ENCODE measurements around the gene GPER1. TPM values are rescaled to one million over a fixed set of nuclear protein-coding genes. Genes with fewer than 3 reads are reported as not detected.

The GPER1 gene
- total RNA-seq, 4 donors from 2014 or later, result 4.6 to 19.9 (median 11.0) TPM

GRCh38 chr7:1059200-1060091 lies 28.5 kb upstream of the GPER1 start:
- peak overlapping the region in 3 of 4 donors; percentile 45 to 67 (median 54) for H3K27ac ChIP-seq (replicated peaks in 1 of 4)
- peaks cover 42 to 50% (median 44%) of the 10 kb centered on the region in 4 donors for H3K4me1 ChIP-seq
- no peak for DNase-seq (ENCODE audit: extremely low spot score)
- H3K36me3 ChIP-seq, result peaks cover 4 to 22% (median 13%) of the 10 kb centered on the region in 4 donors
- H3K4me3 ChIP-seq, result no peak overlapping the region
- intact Hi-C loops (cut with DNase I), result no loop called here
- no peaks in the 10 kb centered on the region for H3K27me3 ChIP-seq
- no peaks in the 10 kb centered on the region for H3K9me3 ChIP-seq
- WGBS, result 58% methylated on average over 31 of the region's 55 CpGs
- TF ChIP-seq CTCF (IDR thresholded peaks at IDR 0.05) (no peak), EP300 (IDR thresholded peaks at IDR 0.05) (no peak), POLR2AphosphoS5 (IDR thresholded peaks at IDR 0.05) (no peak), POLR2A (IDR thresholded peaks at IDR 0.05; ENCODE audit: low read depth) (no peak)

- no peaks in the 10 kb centered on the region for H3K9me3 ChIP-seq
- no peaks in the 10 kb centered on the region for H3K27me3 ChIP-seq
- H3K36me3 ChIP-seq, result peaks cover 4 to 22% (median 13%) of the 10 kb centered on the region in 4 donors
- H3K27ac ChIP-seq (replicated peaks in 1 of 4), result peak overlapping the region in 3 of 4 donors; percentile 43 to 60 (median 52)
- peaks cover 35 to 48% (median 43%) of the 10 kb centered on the region in 4 donors for H3K4me1 ChIP-seq
- intact Hi-C loops (cut with DNase I), result no loop called here
- TF ChIP-seq POLR2AphosphoS5 (IDR thresholded peaks at IDR 0.05) (peak; percentile 2 to 11), EP300 (IDR thresholded peaks at IDR 0.05) (no peak), CTCF (IDR thresholded peaks at IDR 0.05) (no peak)
- 64% methylated on average over 8 of the region's 35 CpGs for WGBS
- no peak for DNase-seq (ENCODE audit: extremely low spot score)
- peak overlapping the region in 2 of 4 donors; percentile 5 to 15 for H3K4me3 ChIP-seq
Measured at GRCh38 chr7:1060315-1061072, 27.4 kb upstream of the GPER1 start.

DNA sequence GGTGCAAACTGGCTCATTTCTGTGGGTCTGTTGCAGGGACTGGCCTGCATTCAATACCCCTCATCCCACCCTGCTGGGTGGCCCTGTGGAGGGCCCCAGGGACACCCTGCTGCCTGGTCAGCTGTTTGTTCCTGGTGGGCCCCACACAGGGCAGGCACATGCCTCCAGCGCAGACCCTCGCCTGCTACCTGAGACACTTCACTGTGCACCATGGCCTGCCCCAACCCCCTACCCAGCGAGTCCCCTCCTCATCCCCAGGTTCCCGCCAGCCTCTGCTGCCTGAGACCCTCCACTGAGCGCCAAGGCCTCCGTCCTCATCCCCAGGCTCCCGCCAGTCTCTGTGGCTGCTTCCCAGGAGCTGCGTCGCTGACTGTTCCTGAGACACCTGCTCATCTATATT lies 26.7 kb upstream of the GPER1 start:
- peaks cover 35 to 48% (median 43%) of the 10 kb centered on the region in 4 donors for H3K4me1 ChIP-seq
- intact Hi-C loops (cut with DNase I), result no loop called here
- 93% methylated on average over 9 of the region's 9 CpGs for WGBS

GRCh38 chr7:1062296-1063294 lies 25.3 kb upstream of the GPER1 start:
- TF ChIP-seq EP300 (IDR thresholded peaks at IDR 0.05) (no peak), CTCF (IDR thresholded peaks at IDR 0.05) (no peak), POLR2A (IDR thresholded peaks at IDR 0.05; ENCODE audit: low read depth) (no peak), POLR2AphosphoS5 (IDR thresholded peaks at IDR 0.05) (no peak)
- WGBS, result 84% methylated on average over 32 of the region's 33 CpGs
- intact Hi-C loops (cut with DNase I), result no loop called here
- peaks cover 2 to 14% (median 10%) of the 10 kb centered on the region in 4 donors for H3K36me3 ChIP-seq
- no peak for DNase-seq (ENCODE audit: extremely low spot score)
- no peak overlapping the region for H3K27ac ChIP-seq (replicated peaks in 1 of 4)
- H3K4me1 ChIP-seq, result peaks cover 22 to 39% (median 33%) of the 10 kb centered on the region in 4 donors
- no peaks in the 10 kb centered on the region for H3K27me3 ChIP-seq
- H3K4me3 ChIP-seq, result no peak overlapping the region
- H3K9me3 ChIP-seq, result no peaks in the 10 kb centered on the region

More for the DNA sequence above, 26.7 kb upstream of the GPER1 start:
- Histone ChIP-seq H3K27me3 (no peaks in the 10 kb centered on the region), H3K27ac (replicated peaks in 1 of 4) (no peak overlapping the region), H3K36me3 (peaks cover 4 to 22% (median 13%) of the 10 kb centered on the region in 4 donors), H3K9me3 (no peaks in the 10 kb centered on the region), H3K4me3 (no peak overlapping the region)
- no peak for DNase-seq (ENCODE audit: extremely low spot score)
- TF ChIP-seq POLR2AphosphoS5 (IDR thresholded peaks at IDR 0.05), result no peak
